GM06990 (cell line): ENCODE results near the gene GALNT14.

Experiments
- DNase-seq: peaks from one replicate; pipeline ENCODE4 v3.0.0-alpha.2; 2011; ENCODE audit not compliant: insufficient read length; ENCODE audit errors: extremely low read depth
- H3K27me3 ChIP-seq: replicated peaks from 2 replicates; pipeline ENCODE4 v1.6.0; 2011; ENCODE audit warnings: low read length; ENCODE audit not compliant: control insufficient read depth, insufficient read depth
- H3K36me3 ChIP-seq: 2 replicates; pipeline ENCODE4 v1.5.1; 2011; ENCODE audit warnings: low read length; ENCODE audit not compliant: control insufficient read depth, insufficient read depth
- H3K4me3 ChIP-seq: replicated peaks from 2 replicates; pipeline ENCODE4 v1.5.1; 2011; ENCODE audit warnings: low read depth, mild to moderate bottlenecking, control low read depth, low read length
- CTCF ChIP-seq: IDR thresholded peaks from 2 replicates; pipeline ENCODE4 v1.5.1; 2011; ENCODE audit warnings: low read length, control low read depth, mild to moderate bottlenecking, inconsistent platforms; ENCODE audit not compliant: insufficient read depth, poor library complexity, severe bottlenecking

The GALNT14 gene

DNA sequence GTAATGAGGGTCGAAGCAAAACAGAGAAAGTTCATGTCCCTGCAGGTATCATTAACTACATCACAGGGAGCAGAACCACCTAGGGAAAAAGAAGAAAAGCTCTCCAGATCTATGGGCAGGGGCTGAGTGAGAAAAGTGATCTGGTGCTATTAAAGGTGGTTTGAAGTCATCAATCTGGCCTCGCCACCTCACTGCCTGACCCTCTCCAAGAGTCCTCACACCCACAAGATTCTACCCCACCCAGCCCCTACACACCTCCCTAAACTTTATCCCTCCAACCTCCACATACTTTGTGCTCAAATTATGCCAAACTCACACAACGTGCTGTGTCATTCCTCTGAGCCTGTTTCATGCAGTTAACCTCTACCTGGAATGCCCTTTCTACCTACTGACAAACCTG, 2.2 kb downstream of the GALNT14 start:
- TF ChIP-seq CTCF: no peak

DNA sequence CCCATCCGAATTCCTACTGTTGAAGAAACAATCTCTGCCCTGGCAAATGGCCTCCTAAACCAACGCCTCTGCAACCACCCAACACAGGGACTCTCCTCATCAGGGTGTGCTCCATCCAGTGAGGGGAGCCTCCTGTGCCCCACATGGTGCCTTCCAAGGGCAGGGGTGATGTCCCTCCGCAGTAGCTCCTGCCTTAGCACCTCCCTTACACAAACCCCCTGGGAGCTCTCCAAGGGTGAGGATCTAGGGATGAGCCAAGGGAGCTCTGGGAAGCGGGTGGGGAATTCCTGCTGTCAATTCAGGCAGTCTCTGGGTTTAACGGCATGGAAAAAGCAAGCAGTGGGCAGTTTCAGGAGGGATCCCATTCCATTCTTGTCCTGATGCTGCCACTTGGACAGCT, 3.8 kb downstream of the GALNT14 start:
- no peak overlapping the region for H3K4me3 ChIP-seq
- H3K36me3 ChIP-seq: no peaks in the 10 kb centered on the region
- H3K27me3 ChIP-seq: peaks cover 6% of the 10 kb centered on the region
- no peak for TF ChIP-seq CTCF
- DNase-seq: no peak

More for the DNA sequence above, 2.2 kb downstream of the GALNT14 start:
- DNase-seq: no peak
- H3K27me3 ChIP-seq: peaks cover 8% of the 10 kb centered on the region
- no peak overlapping the region for H3K4me3 ChIP-seq
- no peaks in the 10 kb centered on the region for H3K36me3 ChIP-seq

- DNase-seq: no peak
- H3K4me3 ChIP-seq: no peak overlapping the region
- no peak for TF ChIP-seq CTCF
Observed at GRCh38 chr2:31132786-31133185, 5.5 kb downstream of the GALNT14 start.

DNA sequence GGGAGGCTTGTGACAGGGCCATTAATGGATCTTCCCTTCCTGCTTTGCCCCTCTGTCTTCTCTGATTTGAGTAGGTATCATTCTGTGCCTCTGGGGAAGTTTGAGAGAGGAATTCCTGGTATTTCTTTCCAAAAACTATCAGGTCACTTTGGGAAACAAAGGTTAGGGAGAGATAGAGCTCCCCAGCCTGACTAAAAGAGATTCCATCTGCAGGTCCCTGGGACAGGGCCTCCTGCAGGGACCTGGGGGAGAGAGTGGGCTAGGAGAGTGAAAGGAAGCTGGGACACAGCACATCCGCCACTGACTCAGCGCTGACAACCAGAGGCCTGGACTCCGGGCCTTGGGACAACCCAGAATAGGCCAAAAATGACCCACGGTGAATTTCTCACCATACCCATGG, 6.4 kb downstream of the GALNT14 start:
- peaks cover 4% of the 10 kb centered on the region for H3K27me3 ChIP-seq
- no peak for TF ChIP-seq CTCF
- no peaks in the 10 kb centered on the region for H3K36me3 ChIP-seq
- H3K4me3 ChIP-seq: no peak overlapping the region
- no peak for DNase-seq

More at GRCh38 chr2:31132786-31133185, 5.5 kb downstream of the GALNT14 start:
- Histone ChIP-seq H3K36me3 (no peaks in the 10 kb centered on the region), H3K27me3 (peaks cover 4% of the 10 kb centered on the region)

DNA sequence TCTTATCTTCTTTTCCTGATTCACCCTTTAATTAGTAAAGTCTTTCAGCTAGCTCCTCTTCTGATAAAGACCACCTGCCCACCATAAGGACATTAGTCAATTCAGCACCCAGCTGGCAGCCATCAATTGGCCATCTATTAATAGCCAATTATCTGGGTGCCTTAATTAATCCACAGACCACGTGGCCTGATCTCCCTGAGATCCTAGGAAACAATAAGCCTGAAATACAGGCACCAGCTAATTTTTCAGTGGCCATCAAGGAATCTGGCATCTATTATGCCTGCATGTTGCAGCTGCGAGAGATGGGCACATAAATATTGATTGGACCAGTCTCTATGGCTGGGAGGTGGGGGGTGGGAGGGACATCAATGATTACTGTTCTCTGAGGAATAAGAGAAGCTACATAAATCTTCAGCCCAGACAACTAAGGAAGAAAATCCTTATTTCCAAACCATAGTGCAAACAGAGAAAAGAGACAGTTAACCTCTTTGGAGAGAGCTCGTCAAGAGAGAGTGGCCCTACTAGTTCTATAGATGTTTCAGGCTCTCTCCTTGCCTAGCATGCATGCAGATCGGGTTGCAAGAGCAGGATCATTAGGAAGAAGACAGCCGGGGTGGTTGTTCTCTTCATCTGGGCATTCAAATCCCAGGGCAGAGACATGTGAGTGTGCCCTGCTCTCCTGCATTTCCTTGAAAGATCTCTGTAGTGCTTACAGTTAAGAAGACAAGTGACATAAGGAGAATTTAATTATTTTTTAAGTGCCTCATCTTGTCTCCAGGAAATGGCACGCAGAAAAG, 8.7 kb downstream of the GALNT14 start:
- H3K36me3 ChIP-seq: no peaks in the 10 kb centered on the region
- no peak for DNase-seq
- no peak for TF ChIP-seq CTCF
- peaks cover 1% of the 10 kb centered on the region for H3K27me3 ChIP-seq
- H3K4me3 ChIP-seq: no peak overlapping the region
